ENCODE data around the gene CDC14C.

Gene CDC14C

GRCh38 chr7:48976850-48977249, 52.5 kb downstream of the CDC14C start:
- DNase-seq, result no peak
